Osteoblast (primary cell): ENCODE results near the gene ZNF805. TPM values are rescaled to one million over a fixed set of nuclear protein-coding genes. Genes with fewer than 3 reads are reported as not detected.
"Not testable (repeated sequence)": the region's sequence is repeated elsewhere in the genome, so short reads cannot be mapped to it uniquely, and the experiment has no call there.

Experiments
- DNase-seq: peaks from one replicate; pipeline ENCODE4 v3.0.0; 2011; ENCODE audit warnings: low spot score, mixed read lengths; ENCODE audit not compliant: insufficient read length; ENCODE audit errors: missing footprints
- H2AFZ ChIP-seq: 2 replicates; pipeline ENCODE4 v1.6.0; 2011; ENCODE audit warnings: mild to moderate bottlenecking, low read length
- H3K27ac ChIP-seq: 2 replicates; pipeline ENCODE4 v1.5.1; 2011; ENCODE audit warnings: mild to moderate bottlenecking, low read depth, low read length, moderate library complexity
- H3K27me3 ChIP-seq: 2 replicates; pipeline ENCODE4 v1.6.0; 2012; ENCODE audit warnings: mild to moderate bottlenecking, control low read depth, inconsistent platforms, low read length, moderate library complexity; ENCODE audit not compliant: insufficient read depth
- H3K36me3 ChIP-seq: 2 replicates; pipeline ENCODE4 v1.5.1; 2011; ENCODE audit warnings: mild to moderate bottlenecking, low read length, control low read depth, moderate library complexity; ENCODE audit not compliant: insufficient read depth
- H3K4me1 ChIP-seq: 2 replicates; pipeline ENCODE4 v1.5.1; 2011; ENCODE audit warnings: mild to moderate bottlenecking, low read length, control low read depth, moderate library complexity; ENCODE audit not compliant: insufficient read depth
- H3K4me2 ChIP-seq: 2 replicates; pipeline ENCODE4 v1.6.0; 2011; ENCODE audit warnings: mild to moderate bottlenecking, low read length; ENCODE audit not compliant: insufficient read depth
- H3K4me3 ChIP-seq: fragments of 200-600 bp; sonication (generic); 3 replicates; pipeline ENCODE4 v1.5.1; 2012; ENCODE audit warnings: mild to moderate bottlenecking, low read length, inconsistent platforms; ENCODE audit not compliant: insufficient read depth
- H3K79me2 ChIP-seq: 2 replicates; pipeline ENCODE4 v1.6.0; 2012; ENCODE audit warnings: mild to moderate bottlenecking, low read length, control low read depth, inconsistent platforms; ENCODE audit not compliant: insufficient read depth
- H3K9me3 ChIP-seq: 2 replicates; pipeline ENCODE4 v1.5.1; 2011; ENCODE audit warnings: low read depth, low read length, control low read depth
- H4K20me1 ChIP-seq: 2 replicates; pipeline ENCODE4 v1.6.0; 2012; ENCODE audit warnings: mild to moderate bottlenecking, low read length, control low read depth; ENCODE audit not compliant: insufficient read depth
- total RNA-seq: library from RNA; depleted of rRNA; stranded (reverse); fragments of >200 nt; gene quantifications from 2 replicates; pipeline ENCODE4 v1.2.3, GENCODE V29; 2012
- TF ChIP-seq, protein P1 (sequence below): IDR thresholded peaks from 2 replicates; pipeline ENCODE4 v1.5.1; 2011; ENCODE audit warnings: mild to moderate bottlenecking, low read depth, low read length, moderate library complexity; ENCODE audit errors: extremely low read depth

The ZNF805 gene
- total RNA-seq, 1 donor: 34.0 TPM

DNA sequence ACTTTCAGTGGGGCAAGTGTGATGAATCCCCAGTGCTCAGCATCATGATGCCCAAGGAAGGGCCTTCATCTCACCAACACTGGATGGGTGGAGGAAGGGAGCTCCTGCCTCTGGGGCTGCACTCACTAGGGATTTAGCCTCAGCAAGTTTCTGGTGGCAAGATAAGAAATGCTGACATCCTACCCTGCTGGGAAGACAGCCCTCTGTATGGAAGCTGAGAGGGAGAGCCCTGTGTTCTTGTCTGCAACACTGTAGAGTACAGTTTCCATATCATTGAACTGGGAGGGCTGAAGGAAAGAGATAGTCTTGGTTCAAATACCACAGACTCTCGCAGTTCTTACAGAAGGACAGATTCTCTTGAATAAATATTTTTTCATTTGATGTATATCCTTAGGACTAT, 32.6 kb downstream of the ZNF805 start:
- H3K9me3 ChIP-seq: no peaks in the 10 kb centered on the region
- no peak overlapping the region for H2AFZ ChIP-seq
- H3K79me2 ChIP-seq: no peaks in the 10 kb centered on the region
- H3K36me3 ChIP-seq: no peaks in the 10 kb centered on the region
- no peak overlapping the region for H3K4me2 ChIP-seq
- H3K4me3 ChIP-seq: no peak overlapping the region
- H4K20me1 ChIP-seq: no peaks in the 10 kb centered on the region
- H3K27me3 ChIP-seq: no peaks in the 10 kb centered on the region
- H3K27ac ChIP-seq: no peak overlapping the region
- TF ChIP-seq, protein P1, sequence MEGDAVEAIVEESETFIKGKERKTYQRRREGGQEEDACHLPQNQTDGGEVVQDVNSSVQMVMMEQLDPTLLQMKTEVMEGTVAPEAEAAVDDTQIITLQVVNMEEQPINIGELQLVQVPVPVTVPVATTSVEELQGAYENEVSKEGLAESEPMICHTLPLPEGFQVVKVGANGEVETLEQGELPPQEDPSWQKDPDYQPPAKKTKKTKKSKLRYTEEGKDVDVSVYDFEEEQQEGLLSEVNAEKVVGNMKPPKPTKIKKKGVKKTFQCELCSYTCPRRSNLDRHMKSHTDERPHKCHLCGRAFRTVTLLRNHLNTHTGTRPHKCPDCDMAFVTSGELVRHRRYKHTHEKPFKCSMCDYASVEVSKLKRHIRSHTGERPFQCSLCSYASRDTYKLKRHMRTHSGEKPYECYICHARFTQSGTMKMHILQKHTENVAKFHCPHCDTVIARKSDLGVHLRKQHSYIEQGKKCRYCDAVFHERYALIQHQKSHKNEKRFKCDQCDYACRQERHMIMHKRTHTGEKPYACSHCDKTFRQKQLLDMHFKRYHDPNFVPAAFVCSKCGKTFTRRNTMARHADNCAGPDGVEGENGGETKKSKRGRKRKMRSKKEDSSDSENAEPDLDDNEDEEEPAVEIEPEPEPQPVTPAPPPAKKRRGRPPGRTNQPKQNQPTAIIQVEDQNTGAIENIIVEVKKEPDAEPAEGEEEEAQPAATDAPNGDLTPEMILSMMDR: no peak
- no peak for DNase-seq
- H3K4me1 ChIP-seq: peaks cover 9% of the 10 kb centered on the region

DNA sequence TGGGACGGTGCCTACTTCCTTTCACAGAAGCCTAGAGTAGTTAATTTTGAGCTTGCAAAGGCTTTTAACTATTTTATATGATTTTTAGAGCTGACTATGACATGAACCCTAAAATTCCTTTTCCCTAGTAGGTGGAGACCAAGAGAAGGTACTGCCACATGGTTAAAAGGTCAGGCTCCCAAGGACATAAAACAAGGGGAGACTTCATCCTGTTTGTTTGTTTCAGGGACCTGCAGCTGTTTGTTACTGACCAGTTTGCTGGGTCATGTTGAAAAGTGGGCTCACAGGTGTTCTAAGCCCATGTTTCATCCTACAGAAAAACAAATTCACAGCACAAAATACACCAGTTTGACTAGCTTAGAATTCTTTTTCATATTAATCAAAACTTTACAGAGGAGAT, 36.0 kb downstream of the ZNF805 start:
- TF ChIP-seq, protein P1: no peak
- H3K79me2 ChIP-seq: peaks cover 12% of the 10 kb centered on the region
- H3K4me3 ChIP-seq: no peak overlapping the region

DNA sequence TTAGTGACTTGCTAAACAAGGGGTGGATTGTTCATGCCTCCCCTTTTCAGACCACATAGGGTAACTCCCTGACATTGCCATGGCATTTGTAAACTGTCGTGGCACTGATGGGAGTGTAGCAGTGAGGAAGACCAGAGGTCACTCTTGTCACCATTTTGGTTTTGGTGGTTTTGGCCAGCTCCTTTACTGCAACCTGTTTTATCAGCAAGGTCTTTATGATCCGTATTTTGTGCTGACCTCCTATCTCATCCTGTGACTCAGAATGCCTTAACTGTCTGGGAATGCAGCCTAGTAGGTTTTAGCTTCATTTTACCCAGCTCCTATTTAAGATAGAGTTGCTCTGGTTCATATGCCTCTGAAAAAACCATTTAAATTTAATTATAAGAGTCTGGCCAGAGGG, 38.0 kb downstream of the ZNF805 start:
- H3K4me3 ChIP-seq, DNase-seq: not testable (repeated sequence)

More for the DNA sequence above, 36.0 kb downstream of the ZNF805 start:
- H3K4me2 ChIP-seq: no peak overlapping the region
- DNase-seq: no peak
- no peaks in the 10 kb centered on the region for H4K20me1 ChIP-seq
- H3K27me3 ChIP-seq: no peaks in the 10 kb centered on the region
- H2AFZ ChIP-seq: no peak overlapping the region
- no peaks in the 10 kb centered on the region for H3K36me3 ChIP-seq
- peaks cover 8% of the 10 kb centered on the region for H3K4me1 ChIP-seq
- no peak overlapping the region for H3K27ac ChIP-seq
- H3K9me3 ChIP-seq: no peaks in the 10 kb centered on the region

DNA sequence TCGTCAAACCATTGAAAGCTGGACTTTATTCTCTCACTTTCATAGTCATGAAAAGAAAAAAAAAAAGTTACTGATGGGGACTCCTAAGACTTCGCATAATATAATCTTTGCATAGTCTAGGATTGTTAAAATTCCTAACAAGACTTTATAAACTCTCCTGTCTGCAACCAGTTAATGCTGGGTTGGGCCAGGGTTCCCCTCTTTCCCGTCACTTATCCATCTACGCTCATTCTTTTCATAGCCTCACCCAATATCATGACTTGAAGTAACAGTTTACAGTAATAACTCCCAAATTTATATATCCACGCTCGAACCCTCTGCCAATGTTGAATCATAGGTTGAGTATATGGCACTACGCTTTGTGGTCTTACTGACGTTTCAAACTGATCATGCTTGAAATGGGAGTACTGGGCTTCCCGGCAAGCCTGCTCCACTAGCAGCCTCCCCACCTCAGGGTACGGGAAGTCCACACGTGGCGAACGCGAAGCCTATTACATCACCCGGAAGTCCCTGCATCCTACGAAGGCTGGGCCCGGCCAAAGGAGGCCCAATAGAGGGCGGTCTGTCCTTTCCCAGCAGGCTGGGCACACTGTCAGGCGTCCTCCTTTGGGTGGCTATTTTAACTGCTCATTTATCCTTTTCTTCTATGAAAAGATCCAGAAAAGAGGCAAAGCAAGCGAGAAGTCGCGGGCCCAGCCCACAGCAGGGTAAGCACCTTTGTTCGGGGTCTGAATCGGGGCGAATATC, 39.2 kb downstream of the ZNF805 start:
- peaks cover 44% of the 10 kb centered on the region for H3K79me2 ChIP-seq
- peaks cover 10% of the 10 kb centered on the region for H3K36me3 ChIP-seq
- H3K27ac ChIP-seq: peak overlapping the region; percentile 99
- peak overlapping the region; percentile 85 for H2AFZ ChIP-seq
- H3K4me2 ChIP-seq: peak overlapping the region; percentile 97
- H3K9me3 ChIP-seq: no peaks in the 10 kb centered on the region
- DNase-seq: peak; percentile 94
- H4K20me1 ChIP-seq: peaks cover 20% of the 10 kb centered on the region
- H3K27me3 ChIP-seq: no peaks in the 10 kb centered on the region
- TF ChIP-seq, protein P1: peak; percentile 37
- H3K4me3 ChIP-seq: peak overlapping the region; percentile 80
- peaks cover 20% of the 10 kb centered on the region for H3K4me1 ChIP-seq

More for the DNA sequence above, 38.0 kb downstream of the ZNF805 start:
- H3K4me2 ChIP-seq, H3K27me3 ChIP-seq, H2AFZ ChIP-seq, H3K9me3 ChIP-seq, H3K36me3 ChIP-seq: not testable (repeated sequence)
- peak overlapping the region; percentile 99 for H3K27ac ChIP-seq
- H3K79me2 ChIP-seq: peaks cover 33% of the 10 kb centered on the region
- H3K4me1 ChIP-seq: peaks cover 20% of the 10 kb centered on the region
- H4K20me1 ChIP-seq: peaks cover 11% of the 10 kb centered on the region
